Epithelial cell of prostate (primary cell): Measurements from ENCODE around the gene CENPV.
A peak's percentile ranks its signal among the peaks of the same experiment; 100 is the strongest.
"Not testable (repeated sequence)": the region's sequence is repeated elsewhere in the genome, so short reads cannot be mapped to it uniquely, and the experiment has no call there.

Source experiments
- DNase-seq: peaks from one replicate; pipeline ENCODE4 v3.0.0-alpha.2; 2011; ENCODE audit warnings: low read depth, low spot score
- H3K27ac ChIP-seq: fragments of 450-650 bp; 2 replicates; pipeline ENCODE4 v1.5.1; 2017; ENCODE audit warnings: mild to moderate bottlenecking

CENPV gene

DNA sequence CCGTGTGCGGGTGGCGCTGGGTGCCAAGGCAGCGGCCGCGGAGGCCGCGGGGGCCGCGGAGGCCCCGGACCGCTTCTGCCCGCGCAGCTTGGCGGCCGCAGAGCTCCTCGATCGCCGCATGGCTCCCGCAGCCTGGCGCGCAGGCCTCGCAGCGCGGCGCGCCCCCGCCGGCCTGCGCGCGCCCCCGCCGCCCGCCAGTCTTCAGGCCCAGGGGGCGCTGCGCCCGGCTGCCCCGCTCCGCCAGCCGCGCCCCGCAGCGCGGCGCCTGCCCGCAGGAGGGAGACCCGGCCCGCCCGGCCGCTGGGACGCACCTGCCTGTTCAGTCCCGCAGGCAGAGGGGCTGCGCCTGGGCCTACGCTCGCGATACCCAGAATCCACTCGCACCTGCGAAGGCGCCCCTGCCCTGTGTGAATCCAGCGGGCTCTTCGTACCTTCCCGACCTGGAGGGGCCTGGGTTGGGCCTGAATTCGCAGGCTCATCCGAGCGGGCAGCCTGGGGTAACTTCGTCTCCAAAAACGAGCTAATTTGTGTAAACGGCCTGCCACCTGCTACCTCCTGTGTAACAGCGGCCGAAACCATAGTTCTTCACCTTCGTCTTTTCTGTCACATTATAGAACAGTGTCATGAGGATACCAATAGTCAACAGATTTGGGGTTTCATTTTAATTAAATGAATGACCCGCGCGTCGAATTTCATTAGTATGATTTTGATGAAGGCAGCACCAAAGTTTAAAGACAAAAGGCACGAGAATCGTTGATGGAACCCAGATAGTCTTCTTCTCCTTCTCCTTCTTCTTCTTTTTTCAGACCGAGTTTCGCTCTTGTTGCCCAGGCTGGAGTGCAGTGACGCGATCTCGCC is at the start of gene CENPV:
CENPV (minus strand) TSS at position 153 of the 858 bp plus-strand sequence; CDS start at position 120, 33 bp downstream.
- no peak within 1 kb of the TSS for H3K27ac ChIP-seq
- DNase-seq: no peak

DNA sequence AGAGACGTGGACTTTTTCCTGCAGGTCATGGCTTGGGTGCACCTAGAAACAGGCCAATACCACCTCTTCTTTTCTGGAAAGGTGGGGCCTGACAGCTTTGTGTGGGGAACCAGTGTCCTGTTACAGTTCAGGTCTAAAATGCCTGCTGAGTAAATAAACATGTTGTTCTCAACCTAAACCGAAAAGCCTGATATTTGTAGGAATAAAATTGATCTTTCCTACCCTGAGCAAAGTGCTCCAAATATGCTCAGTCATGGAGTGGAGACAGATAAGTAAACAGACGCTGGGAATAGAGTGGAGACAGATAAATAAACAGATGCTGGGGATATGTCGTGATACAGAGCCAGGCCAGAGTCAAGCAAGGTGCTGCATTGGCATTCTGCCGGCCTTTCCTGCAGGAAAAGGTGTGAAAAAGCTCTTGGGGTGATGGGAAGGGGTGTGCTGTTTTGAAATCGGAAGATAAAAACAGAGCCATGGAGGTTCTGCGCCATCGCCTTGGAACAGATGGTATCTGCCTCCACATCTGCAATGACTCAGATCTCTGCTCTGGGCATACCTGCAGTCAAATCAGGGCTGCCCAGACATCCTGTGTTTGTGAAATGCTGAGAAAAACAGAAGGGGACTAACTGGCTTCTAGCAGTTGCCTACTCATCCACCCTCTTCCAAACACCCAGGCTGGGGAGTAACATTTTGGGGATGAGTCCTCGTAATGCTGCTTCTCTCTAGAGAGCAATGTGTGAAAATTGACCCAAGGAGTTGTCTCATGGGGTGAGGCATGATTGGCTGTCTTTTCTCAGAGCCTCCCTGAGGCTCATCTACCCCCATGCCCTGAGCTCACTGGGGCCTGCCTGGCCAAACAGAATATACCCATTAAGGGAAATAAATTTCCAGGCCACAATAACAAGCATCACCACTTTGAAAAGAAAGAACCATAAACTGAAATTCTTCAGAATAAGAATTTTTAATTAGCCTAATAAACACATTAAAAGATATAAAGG is 45.3 kb upstream of the CENPV start:
- H3K27ac ChIP-seq: no peak overlapping the region
- peak; percentile 65 for DNase-seq

DNA sequence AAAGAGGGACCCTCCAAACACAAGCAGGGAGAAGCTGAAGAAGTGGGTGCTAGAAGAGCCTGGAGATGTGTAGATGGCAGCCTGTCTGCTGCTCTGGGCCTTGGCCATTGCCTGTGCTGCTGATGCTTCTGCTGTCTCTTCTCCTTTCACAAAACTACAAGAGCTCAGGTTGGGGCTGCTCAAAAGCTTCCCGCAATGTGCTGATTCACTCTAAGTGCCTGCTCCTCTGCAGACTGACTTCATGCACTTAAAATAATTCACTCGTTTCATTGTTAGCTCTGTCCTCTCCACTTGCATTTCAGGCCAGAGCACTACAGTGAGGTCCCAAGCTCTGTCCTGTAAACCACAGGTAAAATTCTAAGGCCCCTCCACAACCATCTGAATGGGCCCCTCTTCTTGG is 43.4 kb upstream of the CENPV start:
- H3K27ac ChIP-seq, DNase-seq: not testable (repeated sequence)

DNA sequence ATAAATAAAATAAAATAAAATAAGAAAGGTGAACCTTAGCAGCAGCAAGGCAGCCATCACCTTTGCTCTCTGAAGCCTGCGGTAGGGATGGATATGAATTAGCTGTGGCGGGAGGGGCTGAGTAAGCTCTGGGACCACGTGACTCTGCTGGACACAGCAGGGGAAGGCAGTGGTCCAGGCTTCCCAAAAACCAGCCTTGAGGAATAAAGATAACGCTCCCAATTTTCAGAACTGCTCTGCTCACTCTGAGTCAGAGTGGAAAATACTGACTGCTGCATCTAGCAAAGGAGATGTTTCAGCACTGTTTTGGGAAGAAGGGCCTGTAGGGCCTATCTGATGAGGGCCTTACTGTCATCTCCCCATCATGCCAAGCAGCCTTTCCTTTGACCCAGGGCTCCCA is 42.6 kb upstream of the CENPV start:
- not testable (repeated sequence) for DNase-seq, H3K27ac ChIP-seq

DNA sequence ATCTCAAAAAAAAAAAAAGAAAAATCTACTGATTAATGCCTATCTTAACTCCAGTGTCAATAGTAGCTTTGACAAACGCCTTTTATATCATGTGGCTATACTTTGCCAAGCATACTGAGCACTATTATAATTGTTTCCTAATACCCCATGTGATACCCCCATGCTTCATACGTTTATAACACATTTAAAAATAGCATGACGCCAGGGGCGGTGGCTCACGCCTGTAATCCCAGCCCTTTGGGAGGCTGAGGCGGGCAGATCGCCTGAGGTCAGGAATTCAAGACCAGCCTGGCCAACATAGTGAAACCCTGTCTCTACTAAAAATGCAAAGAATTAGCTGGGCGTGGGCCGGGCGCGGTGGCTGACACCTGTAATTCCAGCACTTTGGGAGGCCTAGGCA is 39.2 kb upstream of the CENPV start:
- H3K27ac ChIP-seq, DNase-seq: not testable (repeated sequence)

DNA sequence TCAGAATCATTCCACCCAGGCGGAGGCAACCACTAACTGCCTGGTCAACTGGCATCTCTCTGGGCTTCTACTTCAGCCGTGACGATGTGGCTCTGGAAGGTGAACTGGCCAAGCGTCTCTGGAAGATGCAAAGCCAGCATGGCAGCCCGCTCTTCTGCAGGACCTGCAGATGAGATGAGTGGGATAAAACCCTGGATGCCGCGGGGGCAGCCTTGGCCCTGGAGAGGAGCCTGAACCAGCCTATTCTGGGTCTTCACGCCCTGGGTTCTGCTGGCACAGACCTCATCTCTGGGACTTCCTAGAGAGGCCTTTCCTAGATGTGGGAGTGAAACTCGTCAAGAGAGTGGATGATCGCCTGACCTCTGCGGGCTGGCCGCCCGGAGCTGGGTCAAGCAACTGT is 38.2 kb upstream of the CENPV start:
- no peak overlapping the region for H3K27ac ChIP-seq
- DNase-seq: no peak

DNA sequence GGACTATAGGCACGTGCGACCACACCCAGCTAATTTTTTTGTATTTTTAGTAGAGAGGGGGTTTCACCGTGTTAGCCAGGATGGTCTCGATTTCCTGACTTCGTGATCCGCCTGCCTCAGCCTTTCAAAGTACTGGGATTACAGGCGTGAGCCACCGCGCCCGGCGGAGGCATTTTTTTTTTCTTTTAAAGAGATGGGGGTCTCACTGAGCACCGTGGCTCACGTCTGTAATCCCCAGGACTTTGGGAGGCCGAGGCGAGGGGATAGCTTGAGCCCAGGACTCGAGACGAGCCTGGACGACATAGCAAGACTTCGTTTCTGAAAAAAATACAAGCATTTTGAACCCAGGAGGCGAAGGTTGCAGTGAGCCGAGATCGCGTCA is 32.8 kb upstream of the CENPV start:
- not testable (repeated sequence) for H3K27ac ChIP-seq, DNase-seq

DNA sequence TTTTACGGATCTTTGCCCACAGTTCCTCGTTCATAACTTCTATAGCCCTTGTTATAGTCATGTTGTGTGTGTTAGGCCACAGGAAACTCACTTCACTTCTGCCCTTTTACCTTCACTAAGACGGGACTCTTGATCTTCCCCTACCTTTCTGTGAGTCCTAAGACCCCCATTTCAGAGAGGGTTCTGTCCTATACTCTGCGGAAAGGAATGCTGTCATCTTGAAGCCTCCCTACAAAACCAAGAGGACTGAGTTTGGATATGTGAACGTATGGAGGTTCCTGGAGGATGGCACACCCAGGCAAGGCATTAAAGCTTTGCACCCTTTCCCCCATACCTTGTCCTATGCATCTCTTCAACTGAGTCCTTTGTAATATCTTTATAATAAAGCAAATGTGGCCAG is 31.3 kb upstream of the CENPV start:
- no peak overlapping the region for H3K27ac ChIP-seq
- no peak for DNase-seq

DNA sequence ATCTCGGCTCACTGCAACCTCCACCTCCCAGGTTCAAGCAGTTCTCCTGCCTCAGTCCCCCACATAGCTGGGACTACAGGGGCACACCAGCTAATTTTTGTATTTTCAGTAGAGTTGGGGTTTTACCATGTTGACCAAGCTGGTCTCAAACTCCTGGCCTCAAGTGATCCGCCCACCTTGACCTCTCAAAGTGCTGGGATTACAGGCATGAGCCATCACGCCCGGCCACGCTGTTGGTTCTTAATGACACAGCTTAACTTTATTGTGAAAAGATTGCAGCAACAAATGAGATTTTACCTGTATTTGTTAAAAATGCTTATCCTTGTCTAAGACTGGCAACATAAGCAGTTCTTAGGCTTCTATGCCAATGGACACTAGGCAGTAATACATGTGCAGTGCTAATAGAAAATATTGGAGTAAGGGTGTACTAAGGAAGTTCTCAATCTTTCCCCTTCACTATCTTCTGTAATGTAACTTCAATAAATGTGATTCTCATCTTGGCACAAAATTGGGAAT is 30.6 kb upstream of the CENPV start:
- H3K27ac ChIP-seq: peak overlapping the region; percentile 18
- no peak for DNase-seq

DNA sequence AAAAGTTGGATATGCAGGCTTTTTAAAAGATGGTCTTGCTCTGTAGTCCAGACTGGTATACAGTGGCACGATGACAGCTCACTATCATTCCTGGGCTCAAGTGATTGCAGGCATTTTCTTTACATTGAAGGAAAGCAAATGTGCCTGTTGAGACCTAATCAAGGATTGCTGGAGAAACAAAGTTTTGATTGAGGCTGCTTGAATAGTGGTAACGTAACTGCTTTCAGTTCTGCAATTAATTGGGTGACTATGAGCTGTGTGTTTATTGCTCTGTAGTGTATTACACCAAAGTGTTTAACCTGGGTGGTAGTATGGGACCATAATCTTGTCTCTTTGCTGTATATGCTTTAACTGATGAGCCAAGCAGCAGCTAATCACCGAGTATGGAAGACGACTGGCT is 29.9 kb upstream of the CENPV start:
- no peak for DNase-seq
- no peak overlapping the region for H3K27ac ChIP-seq

DNA sequence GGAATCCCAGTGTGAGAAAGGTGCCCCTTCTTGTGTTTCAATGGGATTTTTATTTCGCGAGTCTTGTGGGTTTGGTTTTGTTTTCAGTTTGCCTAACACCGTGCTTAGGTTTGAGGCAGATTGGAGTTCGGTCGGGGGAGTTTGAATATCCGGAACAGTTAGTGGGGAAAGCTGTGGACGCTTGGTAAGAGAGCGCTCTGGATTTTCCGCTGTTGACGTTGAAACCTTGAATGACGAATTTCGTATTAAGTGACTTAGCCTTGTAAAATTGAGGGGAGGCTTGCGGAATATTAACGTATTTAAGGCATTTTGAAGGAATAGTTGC is 28.2 kb upstream of the CENPV start:
- no peak for DNase-seq
- H3K27ac ChIP-seq: peak overlapping the region; percentile 88

DNA sequence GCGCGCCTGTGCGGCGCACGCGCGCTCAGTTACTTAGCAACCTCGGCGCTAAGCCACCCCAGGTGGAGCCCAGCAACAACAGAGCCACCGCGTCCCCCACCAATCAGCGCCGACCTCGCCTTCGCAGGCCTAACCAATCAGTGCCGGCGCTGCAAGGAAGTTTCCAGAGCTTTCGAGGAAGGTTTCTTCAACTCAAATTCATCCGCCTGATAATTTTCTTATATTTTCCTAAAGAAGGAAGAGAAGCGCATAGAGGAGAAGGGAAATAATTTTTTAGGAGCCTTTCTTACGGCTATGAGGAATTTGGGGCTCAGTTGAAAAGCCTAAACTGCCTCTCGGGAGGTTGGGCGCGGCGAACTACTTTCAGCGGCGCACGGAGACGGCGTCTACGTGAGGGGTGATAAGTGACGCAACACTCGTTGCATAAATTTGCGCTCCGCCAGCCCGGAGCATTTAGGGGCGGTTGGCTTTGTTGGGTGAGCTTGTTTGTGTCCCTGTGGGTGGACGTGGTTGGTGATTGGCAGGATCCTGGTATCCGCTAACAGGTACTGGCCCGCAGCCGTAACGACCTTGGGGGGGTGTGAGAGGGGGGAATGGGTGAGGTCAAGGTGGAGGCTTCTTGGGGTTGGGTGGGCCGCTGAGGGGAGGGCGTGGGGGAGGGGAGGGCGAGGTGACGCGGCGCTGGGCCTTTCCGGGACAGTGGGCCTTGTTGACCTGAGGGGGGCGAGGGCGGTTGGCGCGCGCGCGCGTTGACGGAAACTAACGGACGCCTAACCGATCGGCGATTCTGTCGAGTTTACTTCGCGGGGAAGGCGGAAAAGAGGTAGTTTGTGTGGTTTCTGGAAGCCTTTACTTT is 27.6 kb upstream of the CENPV start, which contains the start of gene UBB:
UBB (plus strand) TSS at position 452 of the 856 bp plus-strand sequence. CDS start 817 bp downstream, outside the sequence.
- DNase-seq: peak; percentile 96
- H3K27ac ChIP-seq: peak within 1 kb of the TSS; percentile 88

DNA sequence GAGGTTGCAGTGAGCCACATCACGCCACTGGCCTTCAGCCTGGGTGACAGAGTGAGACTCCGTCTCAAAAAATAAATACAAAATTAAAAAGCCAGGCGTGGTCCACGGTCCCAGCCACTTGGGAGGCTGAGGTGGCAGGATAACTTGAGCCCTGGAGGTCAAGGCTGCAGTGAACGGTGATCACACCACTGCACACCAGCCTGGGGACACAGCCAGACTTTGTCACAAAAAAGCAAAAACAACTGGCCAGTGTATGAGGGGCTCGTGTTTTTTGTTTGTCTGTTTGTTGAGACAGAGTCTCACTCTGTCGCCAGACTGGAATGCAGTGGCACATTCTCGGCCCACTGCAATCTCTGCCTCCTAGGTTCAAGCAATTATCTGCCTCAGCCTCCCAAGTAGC is 26.4 kb upstream of the CENPV start:
- DNase-seq: no peak
- H3K27ac ChIP-seq: peak overlapping the region; percentile 88

DNA sequence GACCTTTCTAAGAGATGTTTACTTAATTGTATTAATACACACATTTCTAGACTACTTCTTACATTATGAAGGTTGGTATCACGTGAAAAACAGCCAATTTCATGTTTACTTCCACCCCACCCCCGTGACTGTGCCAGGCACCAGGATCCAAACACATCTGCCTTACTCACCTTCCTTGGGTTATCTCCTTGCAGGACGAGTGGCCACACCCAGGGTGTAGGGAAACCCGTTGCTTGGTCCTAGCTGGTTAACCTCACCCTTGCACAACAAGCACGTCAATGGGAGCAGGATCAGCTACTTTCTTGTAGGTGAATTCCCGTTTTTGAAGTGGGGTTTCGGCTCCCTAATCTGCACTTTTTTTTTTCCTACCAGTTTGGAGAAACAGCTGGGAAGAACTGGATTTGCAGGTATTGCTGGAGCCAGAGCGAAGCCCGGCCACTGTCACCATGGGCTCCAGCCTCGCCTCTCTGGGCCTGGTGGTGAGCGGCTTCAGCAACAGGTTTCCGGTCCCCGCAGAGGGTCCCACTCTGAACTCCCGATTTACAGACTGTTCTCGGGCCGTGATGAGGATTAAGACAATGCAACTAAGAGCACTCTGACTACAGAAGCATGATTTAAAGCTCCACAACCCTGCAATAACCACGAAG is 25.5 kb upstream of the CENPV start:
- DNase-seq: peak; percentile 96
- H3K27ac ChIP-seq: peak overlapping the region; percentile 88

DNA sequence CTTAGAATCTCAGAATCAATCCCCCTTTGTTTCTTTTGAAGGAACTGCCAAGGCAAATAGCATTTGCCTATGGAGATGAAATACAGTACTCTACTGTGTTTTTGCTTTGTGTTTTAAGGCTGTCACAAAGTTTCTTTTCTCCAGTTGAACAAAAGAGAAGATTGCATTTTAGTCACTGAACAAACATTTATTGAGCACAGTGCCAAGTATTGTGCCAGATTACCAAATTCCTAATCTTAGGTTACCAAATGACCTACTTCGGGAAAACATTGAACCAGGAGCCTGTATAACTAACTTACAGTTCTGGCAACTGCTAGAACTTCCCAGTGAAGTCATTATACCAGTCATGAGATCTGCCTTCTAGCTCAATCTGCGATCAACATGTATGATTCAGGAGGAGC is 24.7 kb upstream of the CENPV start:
- peak; percentile 76 for DNase-seq
- H3K27ac ChIP-seq: peak overlapping the region; percentile 88

DNA sequence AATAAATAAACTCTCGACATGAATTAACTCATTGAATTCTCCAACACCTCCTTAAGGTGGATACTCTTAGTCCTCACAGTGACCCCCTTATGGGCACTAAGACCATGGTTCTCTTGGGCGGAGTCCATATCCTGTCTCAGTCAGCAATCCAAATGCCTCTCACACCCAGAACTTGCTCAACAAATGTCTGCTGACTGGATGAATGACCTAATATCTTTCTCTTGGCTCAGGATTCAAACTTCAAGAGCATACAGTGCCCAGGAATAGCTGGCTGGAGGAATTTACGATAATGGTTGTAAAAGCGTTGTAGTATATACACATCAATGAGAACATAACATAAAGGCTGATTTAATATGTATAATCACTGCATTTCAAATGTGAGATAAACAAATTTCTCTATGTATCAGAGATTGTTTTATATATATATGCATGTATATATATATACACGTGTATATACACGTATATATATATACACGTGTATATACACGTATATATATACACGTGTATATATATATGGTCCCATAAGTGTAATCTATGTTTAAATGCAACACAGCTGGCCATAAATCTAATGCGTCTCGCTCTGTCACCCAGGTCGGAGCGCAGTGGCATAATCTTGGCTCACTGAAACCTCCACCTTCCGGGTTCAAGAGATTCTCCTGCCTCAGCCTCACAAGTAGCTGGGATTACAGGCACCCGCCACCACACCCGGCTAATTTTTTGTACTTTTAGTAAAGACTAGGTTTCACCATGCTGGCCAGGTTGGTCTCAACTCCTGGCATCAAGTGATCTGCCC is 21.1 kb upstream of the CENPV start:
- peak overlapping the region; percentile 5 for H3K27ac ChIP-seq
- peak; percentile 51 for DNase-seq

DNA sequence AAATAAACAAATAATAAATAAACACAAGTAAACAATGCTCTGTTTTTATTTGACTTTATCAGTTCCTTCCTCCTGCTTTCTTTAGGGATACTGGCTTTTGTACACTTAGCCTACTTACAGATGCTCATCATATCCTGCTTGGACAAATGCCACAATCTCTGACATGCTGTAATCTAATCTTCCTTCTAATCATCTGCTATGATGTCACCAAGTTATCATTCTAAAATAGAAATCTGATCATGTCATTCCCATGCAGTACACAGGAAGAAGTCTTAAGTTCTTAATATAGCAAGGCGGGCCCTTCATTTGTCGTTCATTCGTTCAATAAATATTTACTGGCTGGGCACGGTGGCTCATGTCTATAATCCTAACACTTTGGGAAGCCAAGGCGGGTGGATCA is 18.5 kb upstream of the CENPV start:
- no peak overlapping the region for H3K27ac ChIP-seq
- no peak for DNase-seq

DNA sequence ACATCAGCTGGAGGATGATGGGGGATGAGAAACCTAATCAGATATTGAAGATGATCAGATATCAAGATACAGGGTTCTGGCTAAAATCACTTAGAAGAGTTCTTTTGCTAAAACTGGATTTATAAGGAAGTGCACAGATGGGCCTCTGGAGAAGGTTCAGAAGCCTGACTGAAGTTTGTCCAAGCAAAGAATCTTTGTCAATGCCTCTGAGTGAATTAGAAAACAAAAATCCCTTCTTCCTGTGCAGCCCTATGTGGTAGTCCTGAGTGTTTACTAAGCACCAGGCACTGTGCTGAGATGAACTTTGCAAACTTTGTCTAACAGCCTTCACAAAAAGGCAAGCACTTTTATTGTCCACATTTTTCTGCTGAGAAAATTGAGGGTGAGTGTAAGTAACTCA is 11.4 kb upstream of the CENPV start:
- DNase-seq: no peak
- H3K27ac ChIP-seq: no peak overlapping the region
